B cell (primary cell): ENCODE measurements around the gene DLGAP4. TPM values are rescaled to one million over a fixed set of nuclear protein-coding genes. Genes with fewer than 3 reads are reported as not detected.

Experiments used
- ATAC-seq: fragments of 200-7000 bp; cut with Tn5 transposase; one replicate; pipeline ENCODE4 v1.10.0; 2021; ENCODE audit warnings: low read depth, mild to moderate bottlenecking, moderate number of reproducible peaks, moderate library complexity
- CTCF ChIA-PET: fragments of 350-600 bp; sonication (Branson Sonifier 250); formaldehyde crosslinking; loops from one replicate; lab custom pipeline; 2021; ENCODE audit warnings: antibody characterized with exemption, inconsistent platforms; lab: Charles Lee
- POLR2A ChIA-PET: fragments of 350-600 bp; sonication (Branson Sonifier 250); formaldehyde crosslinking; loops from one replicate; lab custom pipeline; 2021; ENCODE audit warnings: antibody characterized with exemption; lab: Charles Lee
- DNase-seq: peaks from one replicate; pipeline ENCODE4 v3.0.0; 2013
- H2AFZ ChIP-seq: 2 replicates; pipeline ENCODE4 v1.6.1; 2012; ENCODE audit warnings: mild to moderate bottlenecking, low read depth, low read length; ENCODE audit not compliant: insufficient read depth, poor library complexity, severe bottlenecking
- H3K27ac ChIP-seq, 2 donors: 1 replicate in 1 of 2; 2 replicates in 1 of 2; pipeline ENCODE4 v1.5.1; 2012 to 2013; ENCODE audit warnings: low read length in 2 of 2, mild to moderate bottlenecking in 2 of 2, moderate library complexity in 1 of 2
- H3K27me3 ChIP-seq, 4 experiments: fragments of 200-600 bp in 1 of 4; sonication (generic) in 1 of 4; replicated peaks in 1 of 4; 1 replicate in 2 of 4; 2 replicates in 2 of 4; pipeline versions ENCODE4 v1.6.1 to v1.7.0; 2013 to 2016; ENCODE audit warnings: low read length in 3 of 4, mild to moderate bottlenecking in 2 of 4, mixed read lengths in 1 of 4, moderate library complexity in 1 of 4; ENCODE audit not compliant: insufficient read depth in 4 of 4, control insufficient read depth in 3 of 4; ENCODE audit errors: control extremely low read depth in 1 of 4
- H3K36me3 ChIP-seq, 2 experiments: replicated peaks in 1 of 2; 1 replicate in 1 of 2; 2 replicates in 1 of 2; pipeline versions ENCODE4 v1.6.1 to v1.7.1; 2013; ENCODE audit warnings: low read length in 1 of 2; ENCODE audit not compliant: insufficient read depth in 2 of 2, control insufficient read depth in 1 of 2; ENCODE audit errors: control extremely low read depth in 1 of 2, extremely low read depth in 1 of 2
- H3K4me1 ChIP-seq, 2 donors: fragments of 200-600 bp in 1 of 2; sonication (generic) in 1 of 2; 1 replicate in 1 of 2; 2 replicates in 1 of 2; pipeline versions ENCODE4 v1.5.1 to v1.6.1; 2013 to 2017; ENCODE audit warnings: low read length in 2 of 2; ENCODE audit not compliant: control insufficient read depth in 2 of 2, insufficient read depth in 2 of 2
- H3K4me2 ChIP-seq: replicated peaks from 2 replicates; pipeline ENCODE3; 2012; ENCODE audit warnings: mild to moderate bottlenecking, low read depth, low read length; ENCODE audit not compliant: poor library complexity, severe bottlenecking
- H3K4me3 ChIP-seq, 5 experiments: fragments of 200-600 bp in 1 of 5; sonication (generic) in 1 of 5; 1 replicate in 3 of 5; 2 replicates in 2 of 5; pipeline versions ENCODE4 v1.5.1 to v1.7.0; 2011 to 2016; ENCODE audit warnings: low read length in 4 of 5, mild to moderate bottlenecking in 4 of 5, low read depth in 2 of 5, control low read depth in 1 of 5, moderate library complexity in 1 of 5; ENCODE audit not compliant: insufficient read depth in 1 of 5; ENCODE audit errors: control extremely low read depth in 1 of 5, extremely low read depth in 1 of 5
- H3K79me2 ChIP-seq: fragments of 200-600 bp; sonication (generic); one replicate; pipeline ENCODE4 v1.6.0; 2016; ENCODE audit warnings: low read length; ENCODE audit not compliant: control insufficient read depth, insufficient read depth
- H3K9ac ChIP-seq: fragments of 200-600 bp; sonication (generic); 2 replicates; pipeline ENCODE4 v1.6.1; 2017; ENCODE audit warnings: mild to moderate bottlenecking, low read length, moderate library complexity
- H3K9me3 ChIP-seq, 3 donors: one replicate each; pipeline versions ENCODE4 v1.6.1 to v1.7.1; 2013; ENCODE audit warnings: low read length in 2 of 3; ENCODE audit not compliant: control insufficient read depth in 2 of 3, insufficient read depth in 1 of 3; ENCODE audit errors: control extremely low read depth in 1 of 3
- H4K20me1 ChIP-seq: 2 replicates; pipeline ENCODE4 v1.6.0; 2012; ENCODE audit warnings: mild to moderate bottlenecking, low read length; ENCODE audit not compliant: insufficient read depth, control insufficient read depth, poor library complexity, severe bottlenecking
- H3K27ac Mint-ChIP-seq: one replicate; pipeline ENCODE4 v1.8.0; 2021; ENCODE audit warnings: mixed read lengths
- H3K27me3 Mint-ChIP-seq: one replicate; pipeline ENCODE4 v1.8.0; 2021; ENCODE audit warnings: mixed read lengths
- H3K4me1 Mint-ChIP-seq: one replicate; pipeline ENCODE4 v1.8.0; 2021; ENCODE audit warnings: mixed read lengths
- H3K4me3 Mint-ChIP-seq: one replicate; pipeline ENCODE4 v1.8.0; 2021; ENCODE audit warnings: mixed read lengths
- H3K9me3 Mint-ChIP-seq: one replicate; pipeline ENCODE4 v1.8.0; 2022; ENCODE audit warnings: mixed read lengths; ENCODE audit not compliant: insufficient read depth
- EZH2 ChIP-seq: IDR thresholded peaks from 2 replicates; pipeline ENCODE4 v1.6.1; 2012; ENCODE audit warnings: borderline replicate concordance, low read depth, mild to moderate bottlenecking, moderate library complexity, low read length; ENCODE audit not compliant: insufficient read depth, poor library complexity, severe bottlenecking
- WGBS: methylation state at CpG from one replicate; pipeline ENCODE4 v1.1.5; 2013; ENCODE audit warnings: missing lambda C conversion rate; ENCODE audit not compliant: insufficient coverage; 5-methylcytosine and 5-hydroxymethylcytosine counted together
- intact Hi-C: fragments of 100-400 bp; cut with micrococcal nuclease; formaldehyde crosslinking; loops from one replicate; pipeline ENCODE4 v1.10.0; 2022
- polyA plus RNA-seq: library from polyadenylated mRNA; depleted of rRNA; stranded (reverse); fragments of >200 nt; gene quantifications from 2 replicates; pipeline ENCODE4 v1.2.3, GENCODE V29; 2012
- total RNA-seq, 2 donors: library from RNA; stranded (reverse); fragments of 120-200 nt in 1 of 2; gene quantifications; 1 replicate in 1 of 2; 2 replicates in 1 of 2; pipeline versions ENCODE4 v1.2.3 to v1.2.4, GENCODE V29; 2013 to 2022
- TF ChIP-seq, protein P1 (sequence below): fragments of 200-600 bp; IDR thresholded peaks from one replicate; pipeline ENCODE4 v1.8.0; 2022; ENCODE audit warnings: antibody characterized with exemption, mild to moderate bottlenecking

DLGAP4 gene
- total and polyA plus RNA-seq, 2 donors (not counting 1 experiment from before 2014, with no cell fraction given), result 68.8 to 87.8 TPM

DNA sequence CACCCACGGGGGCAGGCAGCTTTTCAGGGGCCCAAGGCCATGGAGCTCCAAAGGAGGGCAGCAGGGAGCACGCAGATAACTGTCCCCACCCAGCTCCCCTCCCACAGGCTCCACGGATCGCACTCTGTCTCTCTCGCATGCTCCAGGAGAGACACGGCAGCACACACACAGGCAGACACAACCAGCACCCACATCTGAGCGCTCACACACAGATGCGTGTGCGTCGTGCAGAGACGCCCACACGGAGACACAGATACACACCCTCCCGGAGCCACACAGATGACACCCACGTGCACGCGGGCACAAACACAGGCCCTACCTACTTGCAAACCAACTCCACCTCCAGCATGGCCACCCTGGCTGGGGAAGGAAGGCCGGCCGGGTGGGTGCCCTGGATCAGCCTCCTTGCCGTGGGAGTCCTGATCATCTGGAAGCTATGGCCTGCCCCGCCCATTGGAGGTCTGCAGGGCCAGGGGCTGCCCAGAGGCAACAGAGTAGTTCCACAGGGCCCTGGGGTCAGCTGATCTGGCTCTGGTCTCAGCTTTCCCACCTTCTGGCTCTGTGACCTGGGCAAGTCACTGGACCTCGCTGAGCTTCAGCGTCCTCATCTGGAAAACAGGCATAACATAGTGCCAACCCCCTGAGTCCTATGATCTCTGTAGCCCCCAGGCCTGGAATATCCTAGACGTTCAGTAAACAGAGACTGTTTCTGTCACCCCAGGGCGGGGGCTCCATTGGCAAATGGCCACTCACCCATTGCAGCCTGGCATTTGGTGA, 38.3 kb upstream of the DLGAP4 start:
- H3K36me3 ChIP-seq, result no peaks in the 10 kb centered on the region
- intact Hi-C loops, result no loop called here
- no peak overlapping the region for H3K4me3 ChIP-seq
- no peak for DNase-seq
- no peak overlapping the region for H2AFZ ChIP-seq
- ChIA-PET CTCF (interaction anchor here (1.4 kb wide), 1 partner anchor 64 kb away, joined by 4 read pairs; no protein-coding TSS in a partner anchor), POLR2A (no interaction called here)
- H3K4me2 ChIP-seq, result no peak overlapping the region
- H3K9me3 ChIP-seq, result peaks cover 0 to 1% (median 0%) of the 10 kb centered on the region in 3 donors
- Mint-ChIP-seq H3K4me1 (no peaks in the 10 kb centered on the region), H3K27me3 (no peaks in the 10 kb centered on the region), H3K27ac (no peak overlapping the region), H3K9me3 (no peaks in the 10 kb centered on the region), H3K4me3 (no peak overlapping the region)
- no peak for ATAC-seq
- no peak overlapping the region for H3K27ac ChIP-seq
- peaks cover 0 to 5% (median 0%) of the 10 kb centered on the region in 4 experiments for H3K27me3 ChIP-seq
- H3K79me2 ChIP-seq, result no peaks in the 10 kb centered on the region
- H3K4me1 ChIP-seq, result no peaks in the 10 kb centered on the region
- no peak overlapping the region for H3K9ac ChIP-seq
- WGBS, result 92% methylated on average over 24 of the region's 24 CpGs
- H4K20me1 ChIP-seq, result no peaks in the 10 kb centered on the region
- TF ChIP-seq, protein P1, sequence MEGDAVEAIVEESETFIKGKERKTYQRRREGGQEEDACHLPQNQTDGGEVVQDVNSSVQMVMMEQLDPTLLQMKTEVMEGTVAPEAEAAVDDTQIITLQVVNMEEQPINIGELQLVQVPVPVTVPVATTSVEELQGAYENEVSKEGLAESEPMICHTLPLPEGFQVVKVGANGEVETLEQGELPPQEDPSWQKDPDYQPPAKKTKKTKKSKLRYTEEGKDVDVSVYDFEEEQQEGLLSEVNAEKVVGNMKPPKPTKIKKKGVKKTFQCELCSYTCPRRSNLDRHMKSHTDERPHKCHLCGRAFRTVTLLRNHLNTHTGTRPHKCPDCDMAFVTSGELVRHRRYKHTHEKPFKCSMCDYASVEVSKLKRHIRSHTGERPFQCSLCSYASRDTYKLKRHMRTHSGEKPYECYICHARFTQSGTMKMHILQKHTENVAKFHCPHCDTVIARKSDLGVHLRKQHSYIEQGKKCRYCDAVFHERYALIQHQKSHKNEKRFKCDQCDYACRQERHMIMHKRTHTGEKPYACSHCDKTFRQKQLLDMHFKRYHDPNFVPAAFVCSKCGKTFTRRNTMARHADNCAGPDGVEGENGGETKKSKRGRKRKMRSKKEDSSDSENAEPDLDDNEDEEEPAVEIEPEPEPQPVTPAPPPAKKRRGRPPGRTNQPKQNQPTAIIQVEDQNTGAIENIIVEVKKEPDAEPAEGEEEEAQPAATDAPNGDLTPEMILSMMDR, result no peak
- no peak for TF ChIP-seq EZH2
